Parathyroid adenoma (tissue), 2 donors: ENCODE results near the gene EMP2.

Source experiments
- H2AFZ ChIP-seq: fragments of 300-600 bp; sonication (generic); one replicate; pipeline ENCODE4 v1.7.0; 2017; ENCODE audit warnings: antibody characterized with exemption, mild to moderate bottlenecking
- H3K27ac ChIP-seq: fragments of 300-600 bp; sonication (generic); one replicate; pipeline ENCODE4 v1.7.0; 2017
- H3K27me3 ChIP-seq: fragments of 300-600 bp; sonication (generic); one replicate; pipeline ENCODE4 v1.7.0; 2017; ENCODE audit warnings: low read length; ENCODE audit not compliant: control insufficient read depth, insufficient read depth
- H3K36me3 ChIP-seq: fragments of 300-600 bp; sonication (generic); one replicate; pipeline ENCODE4 v1.7.0; 2017; ENCODE audit warnings: low read length; ENCODE audit not compliant: control insufficient read depth, insufficient read depth
- H3K4me1 ChIP-seq: fragments of 300-600 bp; sonication (generic); one replicate; pipeline ENCODE4 v1.7.0; 2017; ENCODE audit warnings: control low read depth
- H3K4me2 ChIP-seq: fragments of 300-600 bp; sonication (generic); one replicate; pipeline ENCODE4 v1.7.0; 2017; ENCODE audit warnings: low read length
- H3K4me3 ChIP-seq: fragments of 300-600 bp; sonication (generic); one replicate; pipeline ENCODE4 v1.7.0; 2017; ENCODE audit warnings: low read depth, low read length
- H3K79me2 ChIP-seq: fragments of 300-600 bp; sonication (generic); one replicate; pipeline ENCODE4 v1.7.0; 2017; ENCODE audit warnings: control low read depth
- H3K9ac ChIP-seq: fragments of 300-600 bp; sonication (generic); one replicate; pipeline ENCODE4 v1.7.0; 2017; ENCODE audit warnings: mild to moderate bottlenecking
- H3K9me3 ChIP-seq: fragments of 300-600 bp; sonication (generic); one replicate; pipeline ENCODE4 v1.7.0; 2017; ENCODE audit warnings: low read length; ENCODE audit not compliant: control insufficient read depth
- TF ChIP-seq, protein P1 (sequence below): fragments of 300-600 bp; sonication (generic); IDR thresholded peaks from one replicate; pipeline ENCODE4 v1.7.0; 2017; ENCODE audit warnings: antibody characterized with exemption, mild to moderate bottlenecking
- donor health status: primary hyperparathyroidism.

EMP2 gene

DNA sequence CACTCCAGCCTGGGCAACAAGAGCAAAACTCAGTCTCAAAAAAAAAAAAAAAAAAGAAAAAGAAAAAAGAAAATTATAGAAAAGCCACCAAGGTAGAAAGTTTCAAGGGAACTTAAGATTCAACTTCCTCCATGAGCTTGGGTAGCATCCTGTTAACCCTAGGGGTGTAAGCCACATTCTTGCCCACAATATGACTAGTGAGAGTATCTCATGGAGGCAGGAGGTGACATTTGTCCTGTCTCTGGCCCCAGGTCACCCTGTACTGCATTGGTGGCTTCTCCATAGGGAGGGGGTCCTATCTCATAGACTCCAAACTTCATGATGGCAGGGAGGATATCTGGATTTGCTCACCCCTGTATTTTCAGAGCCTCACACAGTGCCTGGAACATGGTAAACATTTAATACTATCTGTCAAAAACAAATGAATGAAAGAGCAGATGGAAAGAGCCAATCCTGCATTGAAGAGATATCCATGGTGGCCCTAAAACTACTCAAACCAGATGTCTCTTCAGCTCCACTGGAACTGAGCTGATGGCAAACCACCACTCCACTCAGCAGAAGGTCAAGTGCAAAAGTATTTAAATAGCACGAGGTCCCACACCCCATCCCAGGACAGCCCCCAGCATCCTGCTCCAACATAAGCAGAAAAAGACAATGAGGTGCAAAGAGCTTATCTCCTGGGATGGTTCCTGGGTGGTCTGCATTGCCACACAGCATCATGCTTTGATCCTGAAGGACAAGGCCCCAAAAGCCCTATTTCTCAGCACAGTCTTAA, 50.3 kb downstream of the EMP2 start:
- Histone ChIP-seq H3K79me2 (no peaks in the 10 kb centered on the region), H3K4me3 (no peak overlapping the region), H3K4me1 (no peaks in the 10 kb centered on the region), H2AFZ (no peak overlapping the region), H3K27ac (no peak overlapping the region), H3K27me3 (no peaks in the 10 kb centered on the region), H3K9me3 (no peaks in the 10 kb centered on the region), H3K9ac (no peak overlapping the region), H3K36me3 (no peaks in the 10 kb centered on the region), H3K4me2 (no peak overlapping the region)
- TF ChIP-seq, protein P1, sequence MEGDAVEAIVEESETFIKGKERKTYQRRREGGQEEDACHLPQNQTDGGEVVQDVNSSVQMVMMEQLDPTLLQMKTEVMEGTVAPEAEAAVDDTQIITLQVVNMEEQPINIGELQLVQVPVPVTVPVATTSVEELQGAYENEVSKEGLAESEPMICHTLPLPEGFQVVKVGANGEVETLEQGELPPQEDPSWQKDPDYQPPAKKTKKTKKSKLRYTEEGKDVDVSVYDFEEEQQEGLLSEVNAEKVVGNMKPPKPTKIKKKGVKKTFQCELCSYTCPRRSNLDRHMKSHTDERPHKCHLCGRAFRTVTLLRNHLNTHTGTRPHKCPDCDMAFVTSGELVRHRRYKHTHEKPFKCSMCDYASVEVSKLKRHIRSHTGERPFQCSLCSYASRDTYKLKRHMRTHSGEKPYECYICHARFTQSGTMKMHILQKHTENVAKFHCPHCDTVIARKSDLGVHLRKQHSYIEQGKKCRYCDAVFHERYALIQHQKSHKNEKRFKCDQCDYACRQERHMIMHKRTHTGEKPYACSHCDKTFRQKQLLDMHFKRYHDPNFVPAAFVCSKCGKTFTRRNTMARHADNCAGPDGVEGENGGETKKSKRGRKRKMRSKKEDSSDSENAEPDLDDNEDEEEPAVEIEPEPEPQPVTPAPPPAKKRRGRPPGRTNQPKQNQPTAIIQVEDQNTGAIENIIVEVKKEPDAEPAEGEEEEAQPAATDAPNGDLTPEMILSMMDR = no peak

DNA sequence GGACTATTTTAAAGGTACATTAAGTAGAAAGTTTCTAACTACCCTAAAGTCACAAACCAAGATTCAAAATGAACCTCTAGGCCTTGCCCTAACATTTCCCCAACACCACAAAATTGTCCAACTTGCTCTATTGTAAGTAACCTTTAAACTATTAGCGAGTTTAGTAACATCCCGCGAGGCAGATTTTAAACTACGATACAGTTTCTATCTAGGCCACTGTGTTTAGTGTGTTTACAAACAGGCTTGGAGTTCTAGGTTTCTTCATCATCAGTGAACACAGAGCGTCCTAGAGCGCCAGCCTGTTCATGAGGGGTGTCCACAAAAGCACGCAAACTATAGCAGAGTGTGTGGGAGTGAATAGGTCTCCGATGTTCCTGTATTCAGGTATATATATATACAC, 51.8 kb downstream of the EMP2 start:
- H3K36me3 ChIP-seq = no peaks in the 10 kb centered on the region
- no peak overlapping the region for H2AFZ ChIP-seq
- TF ChIP-seq, protein P1 = no peak
- H3K9ac ChIP-seq = no peak overlapping the region
- no peak overlapping the region for H3K4me3 ChIP-seq
- no peaks in the 10 kb centered on the region for H3K9me3 ChIP-seq
- no peaks in the 10 kb centered on the region for H3K4me1 ChIP-seq
- no peak overlapping the region for H3K4me2 ChIP-seq
- no peaks in the 10 kb centered on the region for H3K79me2 ChIP-seq
- no peaks in the 10 kb centered on the region for H3K27me3 ChIP-seq
- H3K27ac ChIP-seq = no peak overlapping the region

DNA sequence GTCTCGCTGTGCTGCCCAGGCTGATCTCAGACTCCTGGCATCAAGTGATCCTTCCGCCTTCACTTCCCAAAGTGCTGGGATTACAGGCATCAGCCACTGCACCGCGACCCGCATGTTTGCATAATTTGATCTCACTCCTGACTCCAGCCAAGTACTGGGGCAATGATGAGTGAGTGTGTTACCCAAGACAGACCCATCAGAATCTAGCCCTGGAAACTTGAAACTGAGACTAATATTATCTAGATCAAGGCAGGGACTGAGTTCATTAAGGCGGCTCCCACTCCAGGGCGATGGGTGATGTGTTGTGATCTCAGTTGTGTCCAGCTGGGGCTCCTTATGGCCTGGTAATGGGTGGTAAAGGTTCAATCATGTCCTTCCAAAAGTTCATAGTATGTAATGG, 53.4 kb downstream of the EMP2 start:
- Histone ChIP-seq H3K36me3 (no peaks in the 10 kb centered on the region), H3K9ac (no peak overlapping the region), H3K4me1 (no peaks in the 10 kb centered on the region), H3K27me3 (no peaks in the 10 kb centered on the region), H3K4me3 (no peak overlapping the region), H3K27ac (no peak overlapping the region), H3K9me3 (no peaks in the 10 kb centered on the region), H3K4me2 (no peak overlapping the region), H3K79me2 (no peaks in the 10 kb centered on the region), H2AFZ (no peak overlapping the region)
- TF ChIP-seq, protein P1 = no peak

DNA sequence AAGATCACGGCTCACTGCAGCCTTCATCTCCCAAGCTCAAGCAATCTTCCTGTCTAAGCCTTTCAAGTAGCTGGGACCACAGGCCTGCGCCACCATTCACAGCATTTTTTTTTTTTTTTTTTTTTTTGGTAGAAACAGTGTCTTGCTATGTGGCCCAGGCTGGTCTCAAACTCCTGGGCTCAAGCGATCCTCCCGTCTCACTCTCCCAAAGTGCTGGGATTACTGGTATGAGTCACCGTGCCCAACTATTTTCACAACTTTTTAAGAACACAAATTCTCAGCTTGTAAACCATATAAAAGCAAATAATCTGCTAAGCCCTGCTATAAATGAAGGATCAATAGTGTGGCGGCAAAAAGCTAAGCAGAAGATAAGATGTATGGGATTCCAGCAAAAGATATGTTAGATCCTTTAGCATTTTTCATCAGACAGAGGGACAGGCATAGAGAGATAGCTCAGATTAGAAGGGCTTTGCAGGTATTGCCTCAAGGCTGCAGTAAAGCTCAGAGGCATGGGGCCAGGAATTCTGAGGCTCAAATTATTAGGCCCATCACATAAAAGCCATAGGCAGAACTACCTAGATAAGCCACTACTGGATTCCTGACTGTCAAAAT, 55.1 kb downstream of the EMP2 start:
- no peak overlapping the region for H3K4me2 ChIP-seq
- no peak overlapping the region for H3K4me3 ChIP-seq
- no peak overlapping the region for H3K9ac ChIP-seq
- TF ChIP-seq, protein P1 = no peak
- H2AFZ ChIP-seq = no peak overlapping the region
- no peaks in the 10 kb centered on the region for H3K4me1 ChIP-seq
- H3K79me2 ChIP-seq = no peaks in the 10 kb centered on the region
- no peaks in the 10 kb centered on the region for H3K27me3 ChIP-seq
- no peaks in the 10 kb centered on the region for H3K36me3 ChIP-seq
- no peaks in the 10 kb centered on the region for H3K9me3 ChIP-seq
- no peak overlapping the region for H3K27ac ChIP-seq

DNA sequence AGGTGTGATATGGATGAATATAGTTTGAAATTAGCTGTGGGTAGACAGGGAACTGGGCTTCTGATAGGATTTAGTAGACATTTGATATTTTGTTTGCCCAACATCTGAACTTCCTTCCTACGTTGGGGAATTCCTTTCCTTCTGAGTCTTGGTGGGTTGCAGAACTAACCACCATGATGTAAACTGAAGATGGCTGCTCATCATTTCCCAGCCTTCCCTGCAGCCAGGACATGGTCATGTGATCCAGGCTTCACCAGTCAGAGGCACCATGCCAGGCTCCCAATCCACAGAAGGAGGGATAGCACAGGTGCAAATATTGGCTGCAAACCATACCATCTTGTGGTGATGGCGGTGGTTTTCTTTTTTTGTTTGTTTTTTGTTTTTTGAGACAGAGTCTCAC, 57.4 kb downstream of the EMP2 start:
- no peaks in the 10 kb centered on the region for H3K36me3 ChIP-seq
- no peaks in the 10 kb centered on the region for H3K27me3 ChIP-seq
- no peak overlapping the region for H3K4me3 ChIP-seq
- no peak overlapping the region for H3K9ac ChIP-seq
- no peak overlapping the region for H2AFZ ChIP-seq
- TF ChIP-seq, protein P1 = no peak
- no peaks in the 10 kb centered on the region for H3K79me2 ChIP-seq
- no peaks in the 10 kb centered on the region for H3K9me3 ChIP-seq
- H3K4me2 ChIP-seq = no peak overlapping the region
- H3K4me1 ChIP-seq = no peaks in the 10 kb centered on the region
- H3K27ac ChIP-seq = no peak overlapping the region
